IMR-90 (cell line): Measurements from ENCODE around the gene LSM7. TPM values are rescaled to one million over a fixed set of nuclear protein-coding genes. Genes with fewer than 3 reads are reported as not detected.

ENCODE experiments used
- ATAC-seq: fragments of 200-7000 bp; cut with Tn5 transposase; 2 replicates; pipeline ENCODE4 v1.9.1; 2020; ENCODE audit warnings: low read depth, mild to moderate bottlenecking, moderate library complexity
- BruUV-seq: library from RNA; stranded (reverse); fragments of 400-500 nt; replicated peaks from 2 replicates; lab custom pipeline; 2021; lab: Mats Ljungman, UMichigan
- CTCF ChIA-PET: fragments of 300-600 bp; formaldehyde crosslinking; extraction: SDS; loops from one replicate; lab custom pipeline; 2021; ENCODE audit warnings: antibody characterized with exemption; lab: Yijun Ruan, JAX
- POLR2A ChIA-PET: fragments of 300-600 bp; sonication (Branson Sonifier 250); formaldehyde crosslinking; loops from one replicate; lab custom pipeline; 2022; ENCODE audit warnings: antibody characterized with exemption; ENCODE audit not compliant: unreplicated experiment; lab: Charles Lee
- DNase-seq: peaks from one replicate; pipeline ENCODE4 v3.0.0; 2013
- H2AFZ ChIP-seq: replicated peaks from 2 replicates; pipeline ENCODE3; 2013; ENCODE audit warnings: low read length, mild to moderate bottlenecking; ENCODE audit not compliant: poor library complexity
- H2AK5ac ChIP-seq: 2 replicates; pipeline ENCODE4 v1.6.1; 2013; ENCODE audit warnings: low read depth, low read length, inconsistent platforms
- H2AK9ac ChIP-seq: replicated peaks from 2 replicates; pipeline ENCODE3; 2013; ENCODE audit warnings: mild to moderate bottlenecking, low read depth, low read length, moderate library complexity; ENCODE audit not compliant: poor library complexity
- H2BK120ac ChIP-seq: 2 replicates; pipeline ENCODE4 v1.6.1; 2013; ENCODE audit warnings: low read depth, low read length, inconsistent platforms
- H2BK15ac ChIP-seq: 3 replicates; pipeline ENCODE4 v1.6.1; 2013; ENCODE audit warnings: low read depth, low read length, inconsistent platforms
- H2BK20ac ChIP-seq: 2 replicates; pipeline ENCODE4 v1.6.1; 2013; ENCODE audit warnings: low read depth, mild to moderate bottlenecking, inconsistent platforms, low read length, moderate library complexity
- H2BK5ac ChIP-seq: 2 replicates; pipeline ENCODE4 v1.6.1; 2013; ENCODE audit warnings: mild to moderate bottlenecking, low read depth, low read length, inconsistent platforms; ENCODE audit not compliant: poor library complexity, severe bottlenecking
- H3K14ac ChIP-seq: replicated peaks from 2 replicates; pipeline ENCODE4 v1.6.1; 2013; ENCODE audit warnings: low read depth, low read length, inconsistent platforms
- H3K18ac ChIP-seq: 2 replicates; pipeline ENCODE4 v1.6.1; 2013; ENCODE audit warnings: low read depth, low read length, control low read depth
- H3K23ac ChIP-seq: 2 replicates; pipeline ENCODE4 v1.6.1; 2013; ENCODE audit warnings: low read depth, low read length, inconsistent platforms
- H3K27ac ChIP-seq: 2 replicates; pipeline ENCODE4 v1.5.1; 2013; ENCODE audit warnings: mild to moderate bottlenecking, control low read depth, low read length; ENCODE audit not compliant: insufficient read depth
- H3K27me3 ChIP-seq: 2 replicates; pipeline ENCODE4 v1.6.1; 2013; ENCODE audit warnings: low read length; ENCODE audit not compliant: control insufficient read depth, insufficient read depth
- H3K36me3 ChIP-seq: 2 replicates; pipeline ENCODE4 v1.6.1; 2013; ENCODE audit warnings: low read length, mixed read lengths; ENCODE audit not compliant: control insufficient read depth, insufficient read depth
- H3K4ac ChIP-seq: 2 replicates; pipeline ENCODE4 v1.6.1; 2013; ENCODE audit warnings: low read depth, low read length, inconsistent platforms
- H3K4me1 ChIP-seq: 2 replicates; pipeline ENCODE4 v1.6.1; 2013; ENCODE audit warnings: low read length, mixed read lengths; ENCODE audit not compliant: control insufficient read depth, insufficient read depth
- H3K4me2 ChIP-seq: 2 replicates; pipeline ENCODE4 v1.6.1; 2013; ENCODE audit warnings: low read depth, mild to moderate bottlenecking, control low read depth, low read length, moderate library complexity
- H3K4me3 ChIP-seq: 2 replicates; pipeline ENCODE4 v1.5.1; 2013; ENCODE audit warnings: low read depth, mild to moderate bottlenecking, control low read depth, low read length, moderate library complexity; ENCODE audit not compliant: insufficient read depth
- H3K56ac ChIP-seq: 2 replicates; pipeline ENCODE4 v1.6.1; 2013; ENCODE audit warnings: low read length, inconsistent platforms; ENCODE audit not compliant: insufficient read depth; ENCODE audit errors: extremely low read depth
- H3K79me1 ChIP-seq, 2 experiments: 2 replicates each; pipeline ENCODE4 v1.6.1; 2013; ENCODE audit warnings: low read length in 2 of 2, inconsistent platforms in 1 of 2, low read depth in 1 of 2
- H3K9ac ChIP-seq: 2 replicates; pipeline ENCODE4 v1.6.1; 2013; ENCODE audit warnings: low read depth, low read length, control low read depth
- H3K9me1 ChIP-seq: 2 replicates; pipeline ENCODE4 v1.6.1; 2013; ENCODE audit warnings: low read length, inconsistent platforms; ENCODE audit not compliant: insufficient read depth
- H3K9me3 ChIP-seq: 2 replicates; pipeline ENCODE4 v1.6.1; 2013; ENCODE audit warnings: low read length; ENCODE audit not compliant: control insufficient read depth, insufficient read depth
- H4K20me1 ChIP-seq: 2 replicates; pipeline ENCODE4 v1.6.1; 2013; ENCODE audit warnings: low read length, inconsistent platforms; ENCODE audit not compliant: insufficient read depth
- H4K5ac ChIP-seq: 2 replicates; pipeline ENCODE4 v1.6.1; 2013; ENCODE audit warnings: mild to moderate bottlenecking, low read depth, low read length, control low read depth
- H4K8ac ChIP-seq, 2 experiments: 2 replicates each; pipeline ENCODE4 v1.6.1; 2013; ENCODE audit warnings: low read depth in 2 of 2, low read length in 2 of 2, control low read depth in 1 of 2, inconsistent platforms in 1 of 2
- H4K91ac ChIP-seq: 2 replicates; pipeline ENCODE4 v1.6.1; 2013; ENCODE audit warnings: low read depth, low read length, inconsistent platforms; ENCODE audit not compliant: insufficient read depth
- CHD1 ChIP-seq: IDR thresholded peaks from 2 replicates; pipeline ENCODE4 v1.6.1; 2012; ENCODE audit warnings: low read depth, low read length, improper control_type of control experiment
- FOS ChIP-seq: fragments of 150-350 bp; IDR thresholded peaks from 2 replicates; pipeline ENCODE4 v1.6.1; 2016; ENCODE audit warnings: low read depth, low read length
- MAZ ChIP-seq: IDR thresholded peaks from 2 replicates; pipeline ENCODE4 v1.6.1; 2012; ENCODE audit warnings: low read depth, mild to moderate bottlenecking, low read length, improper control_type of control experiment, moderate library complexity, borderline replicate concordance
- MXI1 ChIP-seq: IDR thresholded peaks from 2 replicates; pipeline ENCODE4 v1.6.1; 2012; ENCODE audit warnings: low read depth, mild to moderate bottlenecking, low read length, moderate library complexity, borderline replicate concordance
- NFE2L2 ChIP-seq: fragments of 150-350 bp; IDR thresholded peaks from 2 replicates; pipeline ENCODE4 v1.6.1; 2016; ENCODE audit warnings: low read depth, mild to moderate bottlenecking, low read length
- RAD21 ChIP-seq: IDR thresholded peaks from 2 replicates; pipeline ENCODE4 v1.6.1; 2012; ENCODE audit warnings: low read length, improper control_type of control experiment
- RCOR1 ChIP-seq: IDR thresholded peaks from 2 replicates; pipeline ENCODE4 v1.6.1; 2012; ENCODE audit warnings: mild to moderate bottlenecking, low read length, improper control_type of control experiment; ENCODE audit not compliant: insufficient replicate concordance
- RFX5 ChIP-seq: IDR thresholded peaks from 2 replicates; pipeline ENCODE4 v1.8.0; 2012; ENCODE audit warnings: low read depth, mild to moderate bottlenecking, low read length, moderate library complexity
- SMC3 ChIP-seq: fragments of 150-350 bp; IDR thresholded peaks from 2 replicates; pipeline ENCODE4 v1.6.1; 2016; ENCODE audit warnings: low read depth, mild to moderate bottlenecking, antibody characterized with exemption, low read length, moderate library complexity
- WGBS, 2 experiments: methylation state at CpG; one replicate each; pipeline versions ENCODE4 v1.1.5 to v1.1.7; 2013; ENCODE audit warnings: missing lambda C conversion rate in 2 of 2; ENCODE audit not compliant: insufficient read length in 1 of 2; ENCODE audit errors: extremely low coverage in 2 of 2; 5-methylcytosine and 5-hydroxymethylcytosine counted together
- dilution Hi-C: fragments of 300-500 bp; cut with HindIII; formaldehyde crosslinking; loops from one replicate; pipeline ENCODE4 v1.14.3; 2018; ENCODE audit warnings: low sequenced_read_pairs; ENCODE audit not compliant: unreplicated experiment
- in situ Hi-C: fragments of 300-500 bp; cut with MboI; formaldehyde crosslinking; loops from 3 replicates; pipeline ENCODE4 v1.14.3; 2019; ENCODE audit warnings: low sequenced_read_pairs, inconsistent platforms, mixed read lengths
- intact Hi-C: fragments of 100-400 bp; cut with micrococcal nuclease; formaldehyde crosslinking; loops from 2 replicates; pipeline ENCODE4 v1.10.0; 2022
- polyA plus RNA-seq, 3 experiments: library from polyadenylated mRNA; depleted of rRNA; stranded (reverse); fragments of >200 nt; gene quantifications; 2 replicates each; pipeline ENCODE4 v1.2.3, GENCODE V29; 2012; ENCODE audit warnings: low replicate concordance in 1 of 3
- total RNA-seq: library from RNA; depleted of rRNA; stranded (reverse); fragments of >200 nt; gene quantifications from 2 replicates; pipeline ENCODE4 v1.2.3, GENCODE V29; 2012
- TF ChIP-seq, protein P1 (sequence below): conservative IDR thresholded peaks from 2 replicates; pipeline ENCODE4 v1.5.1; 2012; ENCODE audit warnings: mild to moderate bottlenecking, low read depth, low read length, improper control_type of control experiment
- TF ChIP-seq, protein P2 (sequence below): fragments of 150-350 bp; IDR thresholded peaks from 2 replicates; pipeline ENCODE4 v1.6.1; 2016; ENCODE audit warnings: low read depth, mild to moderate bottlenecking, low read length, moderate library complexity, borderline replicate concordance
- TF ChIP-seq, protein P3 (sequence below): fragments of 150-350 bp; IDR thresholded peaks from 2 replicates; pipeline ENCODE4 v1.6.1; 2017; ENCODE audit warnings: mild to moderate bottlenecking, antibody characterized with exemption, low read length, low read depth

The LSM7 gene
- total and polyA plus RNA-seq, 2 of the 4 experiments (the other 2 are of a cell fraction) = 145 to 708 TPM

DNA sequence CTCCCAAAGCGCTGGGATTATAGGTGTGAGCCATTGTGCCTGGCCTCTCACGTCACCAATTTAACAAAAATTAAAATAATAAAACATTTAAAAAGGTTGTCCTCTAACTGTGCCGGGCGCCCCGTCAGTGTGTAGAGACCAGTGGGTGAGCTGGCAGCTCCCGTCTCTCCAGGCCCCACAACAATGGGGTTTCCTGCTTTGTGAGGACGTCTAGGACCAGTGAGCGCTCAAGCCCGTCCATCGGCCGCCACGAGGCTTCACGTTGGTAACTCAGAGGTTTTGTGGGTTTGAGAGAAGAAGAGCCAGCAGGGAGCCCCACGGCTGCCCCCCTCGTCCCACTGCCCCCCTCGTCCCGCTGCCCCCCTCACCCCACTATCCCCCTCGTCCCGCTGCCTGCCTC lies 4.7 kb downstream of the LSM7 start:
- no peak overlapping the region for H2BK20ac ChIP-seq
- ChIA-PET POLR2A (no interaction called here), CTCF (no interaction called here)
- H3K4ac ChIP-seq = no peak overlapping the region
- H3K56ac ChIP-seq = no peak overlapping the region
- no peak overlapping the region for H2AK5ac ChIP-seq
- H3K4me1 ChIP-seq = peaks cover 1% of the 10 kb centered on the region; the same call in 1 of the 2 replicates
- peaks cover 15% of the 10 kb centered on the region for H4K20me1 ChIP-seq
- intact Hi-C loops (no loop called here), dilution Hi-C loops (no loop called here), in situ Hi-C loops (no loop called here)
- no peak overlapping the region for H3K4me3 ChIP-seq
- no peak overlapping the region for H4K91ac ChIP-seq
- no peak overlapping the region for H4K8ac ChIP-seq
- H3K18ac ChIP-seq = no peak overlapping the region
- H3K9me1 ChIP-seq = no peaks in the 10 kb centered on the region
- no peak overlapping the region for H2BK120ac ChIP-seq
- H3K27ac ChIP-seq = no peak overlapping the region
- no peak overlapping the region for H4K5ac ChIP-seq
- no peak overlapping the region for H3K23ac ChIP-seq
- H2BK5ac ChIP-seq = no peak overlapping the region
- DNase-seq = no peak
- no peak overlapping the region for H2AFZ ChIP-seq
- no TSS peak for BruUV-seq
- TF ChIP-seq, protein P1, sequence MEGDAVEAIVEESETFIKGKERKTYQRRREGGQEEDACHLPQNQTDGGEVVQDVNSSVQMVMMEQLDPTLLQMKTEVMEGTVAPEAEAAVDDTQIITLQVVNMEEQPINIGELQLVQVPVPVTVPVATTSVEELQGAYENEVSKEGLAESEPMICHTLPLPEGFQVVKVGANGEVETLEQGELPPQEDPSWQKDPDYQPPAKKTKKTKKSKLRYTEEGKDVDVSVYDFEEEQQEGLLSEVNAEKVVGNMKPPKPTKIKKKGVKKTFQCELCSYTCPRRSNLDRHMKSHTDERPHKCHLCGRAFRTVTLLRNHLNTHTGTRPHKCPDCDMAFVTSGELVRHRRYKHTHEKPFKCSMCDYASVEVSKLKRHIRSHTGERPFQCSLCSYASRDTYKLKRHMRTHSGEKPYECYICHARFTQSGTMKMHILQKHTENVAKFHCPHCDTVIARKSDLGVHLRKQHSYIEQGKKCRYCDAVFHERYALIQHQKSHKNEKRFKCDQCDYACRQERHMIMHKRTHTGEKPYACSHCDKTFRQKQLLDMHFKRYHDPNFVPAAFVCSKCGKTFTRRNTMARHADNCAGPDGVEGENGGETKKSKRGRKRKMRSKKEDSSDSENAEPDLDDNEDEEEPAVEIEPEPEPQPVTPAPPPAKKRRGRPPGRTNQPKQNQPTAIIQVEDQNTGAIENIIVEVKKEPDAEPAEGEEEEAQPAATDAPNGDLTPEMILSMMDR = no peak
- TF ChIP-seq CHD1 (no peak), MAZ (no peak), SMC3 (no peak), RFX5 (no peak), RCOR1 (no peak), NFE2L2 (no peak), FOS (no peak), MXI1 (no peak), RAD21 (no peak)
- TF ChIP-seq, protein P2, sequence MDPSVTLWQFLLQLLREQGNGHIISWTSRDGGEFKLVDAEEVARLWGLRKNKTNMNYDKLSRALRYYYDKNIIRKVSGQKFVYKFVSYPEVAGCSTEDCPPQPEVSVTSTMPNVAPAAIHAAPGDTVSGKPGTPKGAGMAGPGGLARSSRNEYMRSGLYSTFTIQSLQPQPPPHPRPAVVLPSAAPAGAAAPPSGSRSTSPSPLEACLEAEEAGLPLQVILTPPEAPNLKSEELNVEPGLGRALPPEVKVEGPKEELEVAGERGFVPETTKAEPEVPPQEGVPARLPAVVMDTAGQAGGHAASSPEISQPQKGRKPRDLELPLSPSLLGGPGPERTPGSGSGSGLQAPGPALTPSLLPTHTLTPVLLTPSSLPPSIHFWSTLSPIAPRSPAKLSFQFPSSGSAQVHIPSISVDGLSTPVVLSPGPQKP = no peak
- TF ChIP-seq, protein P3, sequence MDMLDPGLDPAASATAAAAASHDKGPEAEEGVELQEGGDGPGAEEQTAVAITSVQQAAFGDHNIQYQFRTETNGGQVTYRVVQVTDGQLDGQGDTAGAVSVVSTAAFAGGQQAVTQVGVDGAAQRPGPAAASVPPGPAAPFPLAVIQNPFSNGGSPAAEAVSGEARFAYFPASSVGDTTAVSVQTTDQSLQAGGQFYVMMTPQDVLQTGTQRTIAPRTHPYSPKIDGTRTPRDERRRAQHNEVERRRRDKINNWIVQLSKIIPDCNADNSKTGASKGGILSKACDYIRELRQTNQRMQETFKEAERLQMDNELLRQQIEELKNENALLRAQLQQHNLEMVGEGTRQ = no peak
- peaks cover 38% of the 10 kb centered on the region for H3K36me3 ChIP-seq
- WGBS, 2 experiments = 80% methylated on average over 2 of the region's 19 CpGs; no CpG with 5 or more reads in 1 of the 2 experiments
- H3K9me3 ChIP-seq = no peaks in the 10 kb centered on the region
- no peak overlapping the region for H2BK15ac ChIP-seq
- no peak for ATAC-seq
- H2AK9ac ChIP-seq = no peak overlapping the region
- H3K4me2 ChIP-seq = no peak overlapping the region
- peaks cover 14 to 43% of the 10 kb centered on the region in 2 experiments for H3K79me1 ChIP-seq
- no peaks in the 10 kb centered on the region for H3K27me3 ChIP-seq
- no peak overlapping the region for H3K9ac ChIP-seq
- no peak overlapping the region for H3K14ac ChIP-seq
